GM19240 (cell line): Measurements from ENCODE around the gene CD200R1.

Experiments used
- DNase-seq: peaks from one replicate; pipeline ENCODE4 v3.0.0; 2011; ENCODE audit warnings: low spot score; ENCODE audit not compliant: insufficient read length

Gene CD200R1

GRCh38 chr3:112889357-112889756 is 85.5 kb downstream of the CD200R1 start:
- DNase-seq = no peak

DNA sequence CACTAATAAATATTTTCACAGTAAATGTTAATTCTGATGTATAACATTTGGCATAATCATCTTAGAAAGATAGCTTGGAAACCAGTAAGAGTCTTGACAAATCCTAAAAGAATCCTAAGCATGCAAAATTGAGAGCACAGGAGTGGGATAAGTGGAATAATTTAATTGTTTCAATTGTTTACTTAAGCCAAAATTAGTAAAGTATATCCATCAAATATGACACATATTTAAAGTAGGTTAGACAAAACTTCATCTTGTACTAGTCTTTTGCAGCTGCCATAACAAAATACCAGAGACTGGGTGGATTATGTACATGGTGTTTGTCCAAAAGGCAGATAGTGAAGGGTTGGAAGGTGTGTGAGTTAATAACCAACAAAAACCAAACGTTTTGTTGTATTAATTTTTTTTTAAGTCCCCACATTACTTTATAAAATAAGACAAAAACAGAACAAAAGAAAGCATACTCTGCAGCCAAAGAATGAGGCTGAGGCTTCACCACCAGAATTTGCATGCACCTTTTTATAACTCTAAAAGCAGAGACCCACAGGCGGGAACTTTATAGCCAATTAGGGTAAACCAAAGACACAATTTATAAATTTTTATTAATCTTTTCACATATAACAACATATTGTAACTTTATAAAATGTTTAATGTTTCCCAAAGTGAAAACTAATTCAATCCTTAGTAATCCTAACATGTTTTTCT is 86.4 kb downstream of the CD200R1 start:
- DNase-seq = no peak

DNA sequence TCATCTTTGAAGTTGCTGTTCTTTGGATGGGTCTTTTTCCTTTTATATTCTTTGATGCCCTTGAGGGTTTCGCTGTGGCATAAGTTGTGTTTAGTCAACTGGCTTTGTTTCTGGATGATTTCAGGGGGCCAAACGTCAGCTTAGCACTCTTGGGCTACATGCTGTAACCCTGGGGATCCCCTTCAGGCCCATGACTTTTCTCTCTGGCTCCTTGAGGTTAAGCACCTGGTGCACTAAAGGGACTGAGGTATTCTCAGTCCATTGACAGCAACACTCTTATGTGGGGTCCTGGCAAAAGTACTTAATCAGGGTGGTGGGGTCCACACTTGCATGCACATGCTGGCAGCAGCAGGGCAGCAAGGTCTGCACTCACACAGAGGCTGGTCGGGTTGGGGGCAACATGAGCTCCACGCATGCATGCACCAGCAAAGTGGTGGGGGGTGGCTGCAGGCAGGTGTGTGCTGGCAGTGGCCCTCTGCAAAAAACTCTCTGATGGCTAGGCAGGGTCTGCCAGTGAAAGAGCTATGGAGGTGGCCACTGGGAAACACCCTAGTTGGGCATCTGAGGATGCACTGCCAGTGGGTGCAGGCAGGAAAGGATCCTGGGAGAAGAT is 90.1 kb downstream of the CD200R1 start:
- DNase-seq = no peak

DNA sequence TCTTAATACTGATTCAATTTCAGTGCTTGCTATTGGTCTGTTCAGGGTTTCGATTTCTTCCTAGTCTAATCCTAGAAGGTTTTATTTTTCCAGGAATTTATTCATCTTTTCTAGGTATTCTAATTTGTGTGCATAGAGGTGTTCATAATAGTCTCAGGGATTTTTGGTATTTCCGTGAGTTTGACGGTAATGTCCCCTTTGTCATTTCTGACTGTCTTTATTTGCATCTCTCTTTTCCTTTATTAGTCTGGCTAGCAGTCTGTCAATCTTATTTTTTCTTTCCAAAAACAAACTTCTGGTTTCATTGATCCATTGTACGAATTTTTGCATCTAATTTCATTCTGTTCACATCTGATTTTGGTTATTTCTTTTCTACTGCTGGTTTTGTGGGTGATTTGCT is 93.0 kb downstream of the CD200R1 start:
- no peak for DNase-seq

DNA sequence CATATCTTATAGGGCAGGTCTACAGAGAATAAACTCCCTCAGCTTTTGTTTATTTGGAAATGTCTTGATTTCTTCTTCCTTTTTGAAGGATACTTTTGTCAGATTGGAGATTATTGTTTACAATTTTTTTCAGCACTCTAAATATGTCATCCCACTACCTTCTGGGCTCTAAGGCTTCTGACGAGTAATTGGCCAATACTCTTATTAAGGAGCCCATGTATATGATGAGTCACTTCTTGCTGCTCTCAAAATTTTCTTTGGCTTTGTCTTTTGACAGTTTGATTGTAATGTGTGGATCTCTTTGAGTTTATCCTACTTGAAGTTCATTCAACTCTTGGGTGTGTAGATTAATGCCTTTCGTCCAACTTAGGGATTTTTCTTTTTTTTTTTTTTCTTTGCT is 99.3 kb downstream of the CD200R1 start:
- no peak for DNase-seq

DNA sequence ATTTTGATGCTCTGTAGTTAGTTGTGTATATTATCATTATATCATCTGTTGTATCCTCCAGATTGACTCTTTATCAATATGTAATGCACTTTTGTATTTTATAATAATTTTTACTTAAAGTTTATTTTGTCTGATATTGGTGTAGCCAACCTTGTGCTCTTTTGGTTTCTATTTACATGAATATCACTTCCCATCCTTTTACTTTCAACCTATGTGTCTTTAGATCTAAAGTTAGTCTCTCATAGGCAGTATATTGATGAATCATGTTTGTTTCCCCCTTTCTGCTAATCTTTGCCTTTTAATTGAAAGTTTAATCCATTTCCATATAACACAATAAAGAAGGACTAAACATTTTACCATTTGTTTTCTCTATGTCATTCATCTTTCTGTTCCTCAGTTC is 100.2 kb downstream of the CD200R1 start:
- DNase-seq = no peak

DNA sequence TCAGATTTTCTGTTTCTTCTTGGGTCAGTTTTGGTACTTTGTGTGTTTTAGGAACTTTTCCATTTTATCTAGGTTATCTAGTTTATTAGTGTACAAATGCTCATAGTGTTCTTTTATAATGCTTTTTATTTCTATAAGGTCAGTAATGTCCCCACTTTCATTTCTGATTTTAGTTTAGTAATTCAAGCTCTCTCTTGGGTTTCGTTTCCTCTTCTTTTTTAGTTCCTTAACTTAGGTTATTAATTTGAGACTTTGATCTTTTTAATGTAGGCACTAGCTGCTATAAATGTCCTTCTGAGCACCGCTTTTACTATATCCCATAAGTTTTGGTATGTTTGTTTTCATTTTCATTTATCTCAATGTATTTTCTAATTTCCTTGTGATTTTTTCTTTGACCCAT is 101.3 kb downstream of the CD200R1 start:
- no peak for DNase-seq

DNA sequence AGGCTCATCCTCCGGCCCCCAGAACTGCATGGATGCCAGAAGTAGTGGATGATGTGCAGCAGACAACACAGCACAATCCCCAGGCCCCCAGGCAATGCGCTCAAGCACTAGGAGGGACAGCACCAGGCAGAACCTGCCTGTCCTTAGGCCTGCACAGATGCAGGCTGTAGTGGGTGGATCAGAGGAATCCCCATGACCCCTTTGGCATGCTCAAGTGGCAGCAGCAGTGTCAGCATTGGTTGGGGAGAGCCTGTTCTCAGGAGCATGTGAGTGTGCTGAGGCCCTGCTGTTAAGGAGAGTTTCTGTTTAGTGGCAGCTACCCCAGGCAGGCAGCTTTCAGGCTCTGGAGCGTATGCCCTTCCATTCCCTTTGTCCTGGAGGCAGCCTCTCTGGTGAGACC is 103.2 kb downstream of the CD200R1 start:
- DNase-seq = no peak
